WTC11 (cell line): ENCODE data around the gene TRIOBP. TPM values are rescaled to one million over a fixed set of nuclear protein-coding genes. Genes with fewer than 3 reads are reported as not detected.
A peak's percentile ranks its signal among the peaks of the same experiment; 100 is the strongest.

Experiments
- ATAC-seq: fragments of 200-7000 bp; cut with Tn5 transposase; 2 replicates; pipeline ENCODE4 v1.10.0; 2021; ENCODE audit warnings: mild to moderate bottlenecking, moderate library complexity
- CTCF ChIA-PET: fragments of 300-600 bp; sonication (Branson Sonifier 250); formaldehyde crosslinking; loops from one replicate; lab custom pipeline; 2021; ENCODE audit warnings: antibody characterized with exemption; lab: Charles Lee
- POLR2A ChIA-PET: fragments of 350-600 bp; sonication (Branson Sonifier 250); formaldehyde crosslinking; loops from one replicate; lab custom pipeline; 2021; ENCODE audit warnings: antibody characterized with exemption; lab: Charles Lee
- DNase-seq: peaks from one replicate; pipeline ENCODE4 v3.0.0; 2021; ENCODE audit warnings: low spot score
- H3K27ac Mint-ChIP-seq: 2 replicates; pipeline ENCODE4 v1.8.0; 2021; ENCODE audit warnings: mixed read lengths
- H3K27me3 Mint-ChIP-seq: 2 replicates; pipeline ENCODE4 v1.8.0; 2021; ENCODE audit warnings: low read depth, mild to moderate bottlenecking, moderate library complexity, mixed read lengths
- H3K36me3 Mint-ChIP-seq: 2 replicates; pipeline ENCODE4 v1.8.0; 2021; ENCODE audit warnings: mixed read lengths
- H3K4me1 Mint-ChIP-seq: 2 replicates; pipeline ENCODE4 v1.8.0; 2022; ENCODE audit warnings: mixed read lengths
- H3K4me3 Mint-ChIP-seq: 2 replicates; pipeline ENCODE4 v1.8.0; 2021; ENCODE audit warnings: mild to moderate bottlenecking, moderate library complexity, mixed read lengths
- H3K9me3 Mint-ChIP-seq: 2 replicates; pipeline ENCODE4 v1.8.0; 2021; ENCODE audit warnings: mixed read lengths
- ATF6 ChIP-seq: sonication (generic); formaldehyde crosslinking; IDR thresholded peaks from 2 replicates; pipeline ENCODE4 v1.8.1; 2023; ENCODE audit warnings: mild to moderate bottlenecking, missing genetic modification reagents
- CTCF ChIP-seq: fragments of 200-600 bp; IDR thresholded peaks from 2 replicates; pipeline ENCODE4 v1.8.0; 2022; ENCODE audit warnings: antibody characterized with exemption
- E2F1 ChIP-seq: sonication (generic); formaldehyde crosslinking; IDR thresholded peaks from 2 replicates; pipeline ENCODE4 v1.8.0; 2022; ENCODE audit warnings: mild to moderate bottlenecking, missing genetic modification reagents
- E2F5 ChIP-seq: sonication (generic); formaldehyde crosslinking; IDR thresholded peaks from 2 replicates; pipeline ENCODE4 v1.8.1; 2022; ENCODE audit warnings: mild to moderate bottlenecking, moderate library complexity, missing genetic modification reagents
- ESRRA ChIP-seq: sonication (generic); formaldehyde crosslinking; IDR thresholded peaks from 2 replicates; pipeline ENCODE4 v1.8.1; 2022; ENCODE audit warnings: mild to moderate bottlenecking, missing genetic modification reagents, borderline replicate concordance
- JUN ChIP-seq: sonication (generic); formaldehyde crosslinking; IDR thresholded peaks from 2 replicates; pipeline ENCODE4 v1.8.0; 2023; ENCODE audit warnings: mild to moderate bottlenecking, missing genetic modification reagents
- KAT7 ChIP-seq: sonication (generic); formaldehyde crosslinking; IDR thresholded peaks from 2 replicates; pipeline ENCODE4 v1.8.1; 2023; ENCODE audit warnings: missing genetic modification reagents, mild to moderate bottlenecking, borderline replicate concordance
- MLX ChIP-seq: sonication (generic); formaldehyde crosslinking; IDR thresholded peaks from 2 replicates; pipeline ENCODE4 v1.8.1; 2023; ENCODE audit warnings: mild to moderate bottlenecking, missing genetic modification reagents, moderate library complexity
- NFYB ChIP-seq: sonication (generic); formaldehyde crosslinking; conservative IDR thresholded peaks from 2 replicates; pipeline ENCODE4 v1.8.0; 2022; ENCODE audit warnings: low read depth, missing genetic modification reagents
- OVOL2 ChIP-seq: fragments of 250-450 bp; sonication (Bioruptor Pico); IDR thresholded peaks from 2 replicates; pipeline ENCODE4 v1.9.0; 2021; ENCODE audit warnings: mild to moderate bottlenecking, borderline replicate concordance
- SMAD3 ChIP-seq: sonication (generic); formaldehyde crosslinking; IDR thresholded peaks from 2 replicates; pipeline ENCODE4 v1.8.0; 2022; ENCODE audit warnings: missing genetic modification reagents, mild to moderate bottlenecking, borderline replicate concordance
- SP1 ChIP-seq: sonication (generic); formaldehyde crosslinking; conservative IDR thresholded peaks from 2 replicates; pipeline ENCODE4 v1.8.1; 2022; ENCODE audit warnings: missing genetic modification reagents
- TEAD1 ChIP-seq: sonication (generic); formaldehyde crosslinking; IDR thresholded peaks from 2 replicates; pipeline ENCODE4 v1.8.0; 2022; ENCODE audit warnings: mild to moderate bottlenecking, missing genetic modification reagents
- USF1 ChIP-seq: sonication (generic); formaldehyde crosslinking; IDR thresholded peaks from 2 replicates; pipeline ENCODE4 v1.8.0; 2022; ENCODE audit warnings: mild to moderate bottlenecking, missing genetic modification reagents
- ZBTB43 ChIP-seq: sonication (generic); formaldehyde crosslinking; IDR thresholded peaks from 2 replicates; pipeline ENCODE4 v1.8.1; 2023; ENCODE audit warnings: mild to moderate bottlenecking, missing genetic modification reagents
- ZNF121 ChIP-seq: sonication (generic); formaldehyde crosslinking; IDR thresholded peaks from 2 replicates; pipeline ENCODE4 v1.8.0; 2023; ENCODE audit warnings: missing genetic modification reagents
- ZNF232 ChIP-seq: sonication (generic); formaldehyde crosslinking; IDR thresholded peaks from 2 replicates; pipeline ENCODE4 v1.8.0; 2022; ENCODE audit warnings: mild to moderate bottlenecking, missing genetic modification reagents
- ZNF423 ChIP-seq: fragments of 250-450 bp; sonication (Bioruptor Pico); IDR thresholded peaks from 2 replicates; pipeline ENCODE4 v2.1.2; 2022; ENCODE audit warnings: mild to moderate bottlenecking, moderate library complexity
- ZNF425 ChIP-seq: fragments of 250-450 bp; sonication (Bioruptor Pico); conservative IDR thresholded peaks from 2 replicates; pipeline ENCODE4 v1.9.0; 2021; ENCODE audit warnings: mild to moderate bottlenecking
- total RNA-seq: library from RNA; stranded (reverse); gene quantifications from 3 replicates; pipeline ENCODE4 v1.2.3, GENCODE V29; 2021

TRIOBP gene
- total RNA-seq, 1 experiment from 2014 or later = 54.0 TPM

GRCh38 chr22:37704645-37705044 is 7.8 kb downstream of the TRIOBP start:
- Mint-ChIP-seq H3K4me3 (no peak overlapping the region), H3K4me1 (no peaks in the 10 kb centered on the region)
- no peak for ATAC-seq
- TF ChIP-seq ZNF232 (CRISPR knock-in tag) = no peak
- no peak for TF ChIP-seq USF1 (CRISPR knock-in tag)
- TF ChIP-seq CTCF = no peak
- peak; percentile 79; the same call in 1 of the 2 replicates for TF ChIP-seq ZNF121
- TF ChIP-seq, all 79 proteins: peak for 1
- Mint-ChIP-seq H3K36me3 (peaks cover 61% of the 10 kb centered on the region), H3K27me3 (no peaks in the 10 kb centered on the region), H3K9me3 (no peaks in the 10 kb centered on the region), H3K27ac (no peak overlapping the region)
- no peak for DNase-seq
- POLR2A ChIA-PET = no interaction called here
- CTCF ChIA-PET = interaction anchor here (0.7 kb wide), 1 partner anchor 387 kb away, joined by 3 read pairs; no protein-coding TSS in a partner anchor

GRCh38 chr22:37705205-37705604 is 8.4 kb downstream of the TRIOBP start:
- ChIA-PET CTCF (no interaction called here), POLR2A (no interaction called here)
- H3K4me3 Mint-ChIP-seq = no peak overlapping the region
- TF ChIP-seq ESRRA (CRISPR knock-in tag) = no peak
- TF ChIP-seq NFYB (CRISPR knock-in tag) = no peak
- DNase-seq (no peak), ATAC-seq (no peak)
- peaks cover 62% of the 10 kb centered on the region for H3K36me3 Mint-ChIP-seq
- H3K9me3 Mint-ChIP-seq = no peaks in the 10 kb centered on the region
- peaks cover 3% of the 10 kb centered on the region; the same call in 1 of the 2 replicates for H3K4me1 Mint-ChIP-seq
- no peak overlapping the region for H3K27ac Mint-ChIP-seq
- no peaks in the 10 kb centered on the region for H3K27me3 Mint-ChIP-seq

GRCh38 chr22:37708580-37709444 is 12.0 kb downstream of the TRIOBP start:
- DNase-seq = no peak
- Mint-ChIP-seq H3K4me1 (peaks cover 3% of the 10 kb centered on the region; the same call in 1 of the 2 replicates), H3K4me3 (no peak overlapping the region), H3K36me3 (peaks cover 52% of the 10 kb centered on the region), H3K27me3 (no peaks in the 10 kb centered on the region), H3K27ac (no peak overlapping the region), H3K9me3 (no peaks in the 10 kb centered on the region)
- POLR2A ChIA-PET = interaction anchor here (0.7 kb wide), 1 partner anchor 72 kb away, joined by 3 read pairs; no protein-coding TSS in a partner anchor
- ATAC-seq = no peak
- TF ChIP-seq OVOL2 (CRISPR knock-in tag) (no peak), SMAD3 (CRISPR knock-in tag) (no peak), ZNF423 (no peak), SP1 (no peak), E2F1 (CRISPR knock-in tag) (no peak), ATF6 (no peak), E2F5 (CRISPR knock-in tag) (no peak), JUN (CRISPR knock-in tag) (no peak), KAT7 (CRISPR knock-in tag) (no peak), MLX (CRISPR knock-in tag) (no peak), ZNF425 (CRISPR knock-in tag) (no peak), ZBTB43 (CRISPR knock-in tag) (no peak), TEAD1 (CRISPR knock-in tag) (no peak)
- CTCF ChIA-PET = interaction anchor here (0.5 to 1.4 kb wide), 4 partner anchors 59 to 102 kb away, joined by 3 to 5 read pairs (median 4); no protein-coding TSS in a partner anchor
